Astrocyte (in vitro differentiated cells and primary cell): ENCODE data around the gene INKA2.

Experiments used
- CTCF ChIP-seq: IDR thresholded peaks from 2 replicates; pipeline ENCODE4 v1.5.1; 2011; ENCODE audit warnings: low read depth, mild to moderate bottlenecking, inconsistent platforms, low read length, moderate library complexity; ENCODE audit not compliant: insufficient read depth
- EZH2 ChIP-seq: IDR thresholded peaks from 2 replicates; pipeline ENCODE4 v1.6.1; 2012; ENCODE audit warnings: mild to moderate bottlenecking, low read length, inconsistent platforms; ENCODE audit not compliant: insufficient read depth

GRCh38 chr1:111734426-111734825 is 4.8 kb downstream of the INKA2 start:
- TF ChIP-seq CTCF (no peak), EZH2 (no peak)
